Activated CD4-positive, alpha-beta memory T cell treated with anti-CD3 and anti-CD28 coated beads, Interleukin-2, amount 10 ng/mL, durations not matched to agents 7 days and 5 days (primary cell): ENCODE data around the gene DOHH. TPM values are rescaled to one million over a fixed set of nuclear protein-coding genes. Genes with fewer than 3 reads are reported as not detected.
A peak's percentile ranks its signal among the peaks of the same experiment; 100 is the strongest.

Experiments
- CTCF ChIA-PET: fragments of 350-600 bp; sonication (Branson Sonifier 250); formaldehyde crosslinking; loops from one replicate; lab custom pipeline; 2021; ENCODE audit warnings: antibody characterized with exemption, inconsistent platforms; lab: Charles Lee
- POLR2A ChIA-PET: fragments of 350-600 bp; sonication (Branson Sonifier 250); formaldehyde crosslinking; loops from one replicate; lab custom pipeline; 2021; ENCODE audit warnings: antibody characterized with exemption; lab: Charles Lee
- DNase-seq: peaks from one replicate; pipeline ENCODE4 v3.0.0-alpha.2; 2020
- H3K27ac Mint-ChIP-seq: one replicate; pipeline ENCODE4 v1.8.0; 2021; ENCODE audit warnings: mild to moderate bottlenecking, mixed read lengths
- H3K27me3 Mint-ChIP-seq: one replicate; pipeline ENCODE4 v1.8.0; 2021; ENCODE audit warnings: mixed read lengths
- H3K36me3 Mint-ChIP-seq: one replicate; pipeline ENCODE4 v1.8.0; 2021; ENCODE audit warnings: low read depth, mixed read lengths
- H3K4me1 Mint-ChIP-seq: one replicate; pipeline ENCODE4 v1.8.0; 2021; ENCODE audit warnings: mixed read lengths
- H3K4me3 Mint-ChIP-seq: one replicate; pipeline ENCODE4 v1.8.0; 2021; ENCODE audit warnings: mild to moderate bottlenecking, mixed read lengths
- H3K9me3 Mint-ChIP-seq: one replicate; pipeline ENCODE4 v1.8.0; 2021; ENCODE audit warnings: mixed read lengths
- total RNA-seq, 2 experiments: library from RNA; stranded (reverse); gene quantifications; one replicate each; pipeline ENCODE4 v1.2.3, GENCODE V29; 2021

DOHH gene
- total RNA-seq: 10 to 100 TPM; 11.1 to 11.8 TPM

- peak within 1 kb of the TSS; percentile 88 for H3K4me3 Mint-ChIP-seq
- DNase-seq: peak; percentile 96
- H3K27ac Mint-ChIP-seq: peak within 1 kb of the TSS; percentile 95
- H3K36me3 Mint-ChIP-seq: peaks cover 19% of the 10 kb centered on the region
- H3K4me1 Mint-ChIP-seq: peaks cover 36% of the 10 kb centered on the region
- no peaks in the 10 kb centered on the region for H3K9me3 Mint-ChIP-seq
- ChIA-PET CTCF (interaction anchor here (0.5 to 3.4 kb wide), 6 partner anchors 12 to 123 kb away, joined by 3 to 23 read pairs (median 4); partner anchors contain the start of gene SMIM44), POLR2A (interaction anchor here (1.0 to 1.8 kb wide), 7 partner anchors 10 to 485 kb away, joined by 3 to 8 read pairs (median 4); partner anchors contain the start of genes EEF2, MFSD12 and SMIM24)
- no peaks in the 10 kb centered on the region for H3K27me3 Mint-ChIP-seq
These were observed at the start of gene DOHH for GRCh38 chr19:3500429-3501101. Gene DOHH (minus strand): TSS chr19:3500674. CDS start chr19:3496814, 3,860 bp downstream.

GRCh38 chr19:3549816-3550215, 49.3 kb upstream of the DOHH start:
- Mint-ChIP-seq H3K9me3 (no peaks in the 10 kb centered on the region), H3K27me3 (no peaks in the 10 kb centered on the region), H3K27ac (no peak overlapping the region), H3K36me3 (peaks cover 9% of the 10 kb centered on the region), H3K4me3 (no peak overlapping the region), H3K4me1 (peaks cover 23% of the 10 kb centered on the region)
- ChIA-PET POLR2A (interaction anchor here (5.2 kb wide), 1 partner anchor 6 kb away, joined by 42 read pairs; the partner anchor contains the start of gene MFSD12), CTCF (interaction anchor here (0.6 to 0.7 kb wide), 2 partner anchors 335 to 1403 kb away, joined by 3 to 5 read pairs; no protein-coding TSS in a partner anchor)
- DNase-seq: no peak

- ChIA-PET CTCF (interaction anchor here (0.6 to 1.5 kb wide), 2 partner anchors 63 to 79 kb away, joined by 3 to 4 read pairs; no protein-coding TSS in a partner anchor), POLR2A (interaction anchor here (1.0 to 5.2 kb wide), 2 partner anchors 8 to 25 kb away, joined by 3 to 42 read pairs; partner anchors contain the start of gene MFSD12)
- H3K27ac Mint-ChIP-seq: no peak overlapping the region
These were observed 48.1 kb upstream of the DOHH start for GRCh38 chr19:3548606-3549005.

GRCh38 chr19:3547767-3548282, 47.4 kb upstream of the DOHH start:
- Mint-ChIP-seq H3K9me3 (no peaks in the 10 kb centered on the region), H3K27me3 (no peaks in the 10 kb centered on the region), H3K27ac (no peak overlapping the region), H3K4me1 (peaks cover 12% of the 10 kb centered on the region), H3K4me3 (no peak overlapping the region), H3K36me3 (peaks cover 6% of the 10 kb centered on the region)
- ChIA-PET CTCF (interaction anchor here (1.5 kb wide), 1 partner anchor 80 kb away, joined by 4 read pairs; no protein-coding TSS in a partner anchor), POLR2A (interaction anchor here (1.0 to 5.2 kb wide), 2 partner anchors 8 to 26 kb away, joined by 3 to 42 read pairs; partner anchors contain the start of gene MFSD12)
- no peak for DNase-seq

More at GRCh38 chr19:3548606-3549005, 48.1 kb upstream of the DOHH start:
- peaks cover 16% of the 10 kb centered on the region for H3K4me1 Mint-ChIP-seq
- no peaks in the 10 kb centered on the region for H3K27me3 Mint-ChIP-seq
- H3K4me3 Mint-ChIP-seq: no peak overlapping the region
- peaks cover 6% of the 10 kb centered on the region for H3K36me3 Mint-ChIP-seq
- DNase-seq: no peak
- no peaks in the 10 kb centered on the region for H3K9me3 Mint-ChIP-seq

GRCh38 chr19:3547301-3547731, 46.8 kb upstream of the DOHH start:
- peak; percentile 44 for DNase-seq
- ChIA-PET CTCF (interaction anchor here (0.6 to 3.5 kb wide), 3 partner anchors 9 to 80 kb away, joined by 3 to 40 read pairs (median 4); partner anchors contain the start of gene MFSD12), POLR2A (interaction anchor here (5.2 kb wide), 1 partner anchor 9 kb away, joined by 42 read pairs; the partner anchor contains the start of gene MFSD12)
- no peak overlapping the region for H3K4me3 Mint-ChIP-seq
- H3K36me3 Mint-ChIP-seq: peaks cover 6% of the 10 kb centered on the region
- peaks cover 9% of the 10 kb centered on the region for H3K4me1 Mint-ChIP-seq
- no peak overlapping the region for H3K27ac Mint-ChIP-seq
- H3K27me3 Mint-ChIP-seq: no peaks in the 10 kb centered on the region
- no peaks in the 10 kb centered on the region for H3K9me3 Mint-ChIP-seq

GRCh38 chr19:3546119-3546518, 45.6 kb upstream of the DOHH start:
- Mint-ChIP-seq H3K36me3 (peaks cover 6% of the 10 kb centered on the region), H3K27me3 (no peaks in the 10 kb centered on the region), H3K4me3 (no peak overlapping the region), H3K4me1 (peaks cover 3% of the 10 kb centered on the region), H3K9me3 (no peaks in the 10 kb centered on the region), H3K27ac (no peak overlapping the region)
- no peak for DNase-seq
- ChIA-PET CTCF (interaction anchor here (1.2 to 3.5 kb wide), 2 partner anchors 10 to 29 kb away, joined by 4 to 40 read pairs; partner anchors contain the start of gene MFSD12), POLR2A (interaction anchor here (5.2 kb wide), 1 partner anchor 10 kb away, joined by 42 read pairs; the partner anchor contains the start of gene MFSD12)

- no peak for DNase-seq
- Mint-ChIP-seq H3K4me1 (peaks cover 3% of the 10 kb centered on the region), H3K4me3 (no peak overlapping the region), H3K27ac (no peak overlapping the region), H3K9me3 (no peaks in the 10 kb centered on the region), H3K36me3 (peaks cover 6% of the 10 kb centered on the region), H3K27me3 (no peaks in the 10 kb centered on the region)
- ChIA-PET CTCF (interaction anchor here (0.8 to 3.5 kb wide), 4 partner anchors 11 to 48 kb away, joined by 3 to 40 read pairs (median 4); partner anchors contain the start of gene MFSD12), POLR2A (interaction anchor here (0.6 to 5.2 kb wide), 3 partner anchors 11 to 191 kb away, joined by 3 to 42 read pairs (median 3); partner anchors contain the start of gene MFSD12)
These were observed 45.2 kb upstream of the DOHH start for GRCh38 chr19:3545669-3546034.

- H3K4me3 Mint-ChIP-seq: no peak overlapping the region
- peaks cover 3% of the 10 kb centered on the region for H3K4me1 Mint-ChIP-seq
- no peaks in the 10 kb centered on the region for H3K9me3 Mint-ChIP-seq
- H3K27me3 Mint-ChIP-seq: no peaks in the 10 kb centered on the region
- ChIA-PET POLR2A (interaction anchor here (0.6 to 5.2 kb wide), 4 partner anchors 11 to 190 kb away, joined by 3 to 42 read pairs (median 4); partner anchors contain the start of gene MFSD12), CTCF (interaction anchor here (0.8 to 3.5 kb wide), 4 partner anchors 11 to 49 kb away, joined by 3 to 40 read pairs (median 4); partner anchors contain the start of gene MFSD12)
- peaks cover 7% of the 10 kb centered on the region for H3K36me3 Mint-ChIP-seq
- DNase-seq: peak; percentile 81
- H3K27ac Mint-ChIP-seq: no peak overlapping the region
These were observed 44.5 kb upstream of the DOHH start for GRCh38 chr19:3544742-3545668.

GRCh38 chr19:3544058-3544376, 43.5 kb upstream of the DOHH start:
- CTCF ChIA-PET: interaction anchor here (3.5 kb wide), 1 partner anchor 12 kb away, joined by 40 read pairs; the partner anchor contains the start of gene MFSD12
- Mint-ChIP-seq H3K9me3 (peaks cover 5% of the 10 kb centered on the region), H3K27ac (no peak overlapping the region)

GRCh38 chr19:3543150-3544057, 42.9 kb upstream of the DOHH start:
- CTCF ChIA-PET: interaction anchor here (0.5 to 3.5 kb wide), 2 partner anchors 13 to 39 kb away, joined by 3 to 40 read pairs; partner anchors contain the start of gene MFSD12
- Mint-ChIP-seq H3K36me3 (peaks cover 17% of the 10 kb centered on the region), H3K9me3 (peaks cover 5% of the 10 kb centered on the region), H3K4me3 (no peak overlapping the region), H3K4me1 (peaks cover 3% of the 10 kb centered on the region), H3K27me3 (no peaks in the 10 kb centered on the region), H3K27ac (no peak overlapping the region)
- POLR2A ChIA-PET: no interaction called here
- DNase-seq: no peak

More at GRCh38 chr19:3544058-3544376, 43.5 kb upstream of the DOHH start:
- peaks cover 3% of the 10 kb centered on the region for H3K4me1 Mint-ChIP-seq
- peaks cover 14% of the 10 kb centered on the region for H3K36me3 Mint-ChIP-seq
- H3K4me3 Mint-ChIP-seq: no peak overlapping the region
- DNase-seq: no peak
- no peaks in the 10 kb centered on the region for H3K27me3 Mint-ChIP-seq
- POLR2A ChIA-PET: no interaction called here

GRCh38 chr19:3539756-3540118, 39.3 kb upstream of the DOHH start:
- ChIA-PET CTCF (no interaction called here), POLR2A (interaction anchor here (1.1 kb wide), 1 partner anchor 18 kb away, joined by 3 read pairs; the partner anchor contains the start of gene MFSD12)
- Mint-ChIP-seq H3K4me3 (no peak overlapping the region), H3K9me3 (peaks cover 5% of the 10 kb centered on the region), H3K4me1 (no peaks in the 10 kb centered on the region), H3K27me3 (no peaks in the 10 kb centered on the region), H3K27ac (no peak overlapping the region), H3K36me3 (peaks cover 32% of the 10 kb centered on the region)
- DNase-seq: no peak
